LNCAP (cell line): ENCODE measurements around the gene P2RX1.

Experiments used
- CTCF ChIP-seq: fragments of 450-650 bp; IDR thresholded peaks from 2 replicates; pipeline ENCODE4 v1.5.1; 2017; ENCODE audit warnings: mild to moderate bottlenecking

P2RX1 gene

DNA sequence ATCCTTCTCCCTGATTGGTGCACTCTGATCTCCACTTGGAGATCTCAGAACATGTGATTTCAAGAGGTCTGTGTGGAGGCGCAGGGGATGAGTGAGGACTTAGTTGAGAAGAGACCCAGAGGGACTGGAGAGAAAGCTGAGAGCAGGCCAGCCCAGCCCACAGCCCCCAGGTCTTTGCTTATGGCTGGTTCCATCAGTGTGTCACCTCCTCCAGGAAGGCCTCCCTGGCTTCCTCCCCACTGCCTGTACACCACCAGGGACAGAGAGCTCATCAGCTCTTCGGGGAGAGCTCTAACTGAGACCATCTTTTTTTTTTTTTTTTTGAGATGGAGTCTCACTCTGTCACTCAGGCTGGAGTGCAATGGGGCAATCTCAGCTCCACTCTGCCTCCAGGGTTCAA, 3.4 kb downstream of the P2RX1 start:
- no peak for TF ChIP-seq CTCF

GRCh38 chr17:3911271-3912053, 4.8 kb downstream of the P2RX1 start:
- no peak for TF ChIP-seq CTCF

DNA sequence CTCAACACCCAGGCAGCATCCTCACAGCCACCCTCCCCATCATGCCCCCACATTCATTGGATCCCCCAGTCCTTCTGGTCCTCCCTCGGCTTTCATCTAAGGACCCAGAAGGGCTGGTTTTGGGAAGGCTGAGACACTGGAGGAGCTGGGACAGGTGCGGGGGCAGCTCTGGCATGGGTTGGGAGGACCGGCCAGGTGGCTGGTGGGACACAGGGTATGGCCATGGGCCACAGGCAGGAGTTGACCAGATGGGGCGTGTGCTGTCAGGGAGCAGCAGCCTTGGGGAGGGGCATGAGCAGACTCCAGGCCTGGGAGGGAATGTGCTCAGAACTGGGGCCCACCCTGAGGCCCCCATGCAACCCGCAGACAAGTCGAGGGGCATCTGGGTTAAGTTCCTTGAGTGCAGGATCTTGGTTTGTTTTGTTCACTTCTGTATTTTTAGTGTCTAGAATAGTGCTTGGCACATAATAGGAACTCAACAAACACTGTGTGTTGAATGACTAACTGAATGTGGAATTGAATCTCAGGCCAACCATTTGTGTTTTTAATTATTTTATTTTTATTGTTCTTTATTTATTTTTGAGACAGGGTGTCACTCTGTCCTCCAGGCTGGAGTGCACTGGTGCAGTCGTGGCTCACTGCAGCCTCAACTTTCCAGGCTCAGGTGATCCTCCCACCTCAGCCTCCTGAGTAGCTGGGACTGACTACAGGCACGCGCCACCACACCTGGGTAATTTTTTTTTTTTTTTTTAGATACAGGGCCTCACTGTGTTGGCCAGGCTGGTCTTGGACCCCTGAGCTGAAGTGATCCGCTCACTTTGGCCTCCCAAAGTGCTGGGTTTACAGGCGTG, 5.6 kb downstream of the P2RX1 start:
- no peak for TF ChIP-seq CTCF

GRCh38 chr17:3909257-3909656, 7.0 kb downstream of the P2RX1 start:
- TF ChIP-seq CTCF: no peak

GRCh38 chr17:3907483-3908216, 8.6 kb downstream of the P2RX1 start:
- peak; percentile 14; the same call in 1 of the 2 replicates for TF ChIP-seq CTCF

DNA sequence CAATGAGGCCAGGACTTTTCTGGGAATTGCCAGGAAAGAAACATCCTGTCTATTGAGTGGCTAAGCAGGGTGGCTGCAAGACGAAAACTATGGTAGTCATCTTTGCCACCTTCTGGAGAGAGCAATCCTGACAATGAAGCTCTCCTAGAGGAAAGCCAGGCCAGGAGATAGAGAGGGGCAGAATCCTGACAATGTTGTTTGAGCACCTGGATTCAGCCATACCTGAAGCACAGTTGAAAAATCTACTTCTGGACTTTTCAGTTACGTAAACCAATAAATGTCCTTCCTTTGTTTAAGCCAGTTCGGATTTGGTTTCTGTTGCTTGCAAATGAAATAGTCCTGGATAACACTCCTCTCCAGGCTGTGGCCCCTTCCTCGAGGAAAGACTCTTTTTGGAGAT, 9.4 kb downstream of the P2RX1 start:
- no peak for TF ChIP-seq CTCF

DNA sequence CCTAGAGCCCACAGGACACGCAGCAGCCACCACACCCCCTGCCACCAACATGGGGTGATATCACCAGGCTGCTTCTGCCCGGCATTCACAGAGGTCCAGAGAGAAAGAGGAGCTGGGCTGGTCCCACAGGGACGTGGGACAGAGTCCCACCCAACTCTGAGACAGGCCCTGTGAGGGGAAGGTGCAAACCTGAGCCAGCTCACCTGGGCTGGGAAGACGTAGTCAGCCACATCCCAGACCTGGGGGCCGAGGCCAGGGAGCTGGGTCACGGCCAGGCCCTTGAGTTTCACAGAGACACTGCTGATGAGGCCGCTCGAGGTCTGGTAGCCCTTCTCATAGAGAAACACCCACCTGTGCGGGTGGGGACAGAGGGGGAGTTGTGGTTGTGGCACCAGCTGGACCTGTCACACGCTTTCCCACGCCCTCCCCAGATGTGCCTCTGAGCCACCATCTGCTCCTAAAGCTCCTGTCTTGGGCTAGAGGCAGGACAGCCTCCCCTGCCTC, 11.2 kb downstream of the P2RX1 start:
- no peak for TF ChIP-seq CTCF
